HCT116 (cell line): ENCODE results near the gene UBE3C. TPM values are rescaled to one million over a fixed set of nuclear protein-coding genes. Genes with fewer than 3 reads are reported as not detected.

Experiments
- ATAC-seq: fragments of 200-7000 bp; cut with Tn5 transposase; 2 replicates; pipeline ENCODE4 v1.9.1; 2020; ENCODE audit warnings: mild to moderate bottlenecking, moderate library complexity
- BruUV-seq: library from RNA; stranded (reverse); fragments of 400-500 nt; replicated peaks from 2 replicates; lab custom pipeline; 2021; lab: Mats Ljungman, UMichigan
- CTCF ChIA-PET: fragments of 300-600 bp; sonication (Branson Sonifier 250); formaldehyde crosslinking; loops from one replicate; lab custom pipeline; 2021; ENCODE audit warnings: antibody characterized with exemption; lab: Charles Lee
- POLR2A ChIA-PET: fragments of 300-600, 350-600 bp; sonication (Branson Sonifier 250); formaldehyde crosslinking; loops from one replicate; lab custom pipeline; 2021; ENCODE audit warnings: antibody characterized with exemption; lab: Charles Lee
- RAD21 ChIA-PET, 2 experiments: fragments of 300-600 bp; sonication (Branson Sonifier 250); formaldehyde crosslinking; loops; one replicate each; lab custom pipeline; 2023; ENCODE audit warnings: low total read pairs in 2 of 2; ENCODE audit not compliant: uncharacterized antibody in 2 of 2, unreplicated experiment in 2 of 2, low non-redundant PET in 1 of 2; lab: Charles Lee
- DNase-seq: peaks from one replicate; pipeline ENCODE4 v3.0.0-alpha.2; 2010; ENCODE audit warnings: low read depth, low spot score
- H2AFZ ChIP-seq: fragments of 200-600 bp; shearing (Covaris generic), sonication (generic); 2 replicates; pipeline ENCODE4 v1.6.1; 2017; ENCODE audit warnings: low read depth, mixed run types, mixed read lengths, antibody characterized with exemption, low read length; ENCODE audit not compliant: poor library complexity, severe bottlenecking
- H3K27ac ChIP-seq: 2 replicates; pipeline ENCODE4 v1.5.1; 2012; ENCODE audit warnings: low read depth, low read length
- H3K27me3 ChIP-seq: fragments of 200-600 bp; sonication (generic); 2 replicates; pipeline ENCODE4 v1.6.1; 2016; ENCODE audit warnings: mixed run types, low read length, mixed read lengths; ENCODE audit not compliant: insufficient read depth
- H3K36me3 ChIP-seq, 2 experiments: fragments of 200-500 bp in 1 of 2; fragments of 200-600 bp in 1 of 2; sonication (Bioruptor generic) in 1 of 2; sonication (generic) in 1 of 2; 2 replicates each; pipeline versions ENCODE4 v1.5.1 to v1.6.1; 2014 to 2016; ENCODE audit warnings: low read length in 2 of 2, inconsistent platforms in 1 of 2, mixed read lengths in 1 of 2, mixed run types in 1 of 2; ENCODE audit not compliant: insufficient read depth in 2 of 2, control insufficient read depth in 1 of 2
- H3K4me1 ChIP-seq, 2 experiments: fragments of 200-600 bp in 1 of 2; sonication (generic) in 1 of 2; 2 replicates each; pipeline versions ENCODE4 v1.5.1 to v1.6.1; 2012 to 2017; ENCODE audit warnings: low read length in 2 of 2, inconsistent platforms in 1 of 2, mild to moderate bottlenecking in 1 of 2, mixed read lengths in 1 of 2, mixed run types in 1 of 2, moderate library complexity in 1 of 2; ENCODE audit not compliant: insufficient read depth in 2 of 2, control insufficient read depth in 1 of 2
- H3K4me2 ChIP-seq: fragments of 200-600 bp; sonication (generic); 2 replicates; pipeline ENCODE4 v1.6.1; 2017; ENCODE audit warnings: mixed run types, low read length, mixed read lengths
- H3K4me3 ChIP-seq, 2 experiments: fragments of 200-600 bp in 1 of 2; sonication (generic) in 1 of 2; replicated peaks in 1 of 2; 2 replicates each; pipeline ENCODE4 v1.5.1; 2011 to 2016; ENCODE audit warnings: low read length in 2 of 2, control low read depth in 1 of 2, low read depth in 1 of 2, mild to moderate bottlenecking in 1 of 2, mixed read lengths in 1 of 2, mixed run types in 1 of 2
- H3K79me2 ChIP-seq: fragments of 200-600 bp; sonication (generic); 2 replicates; pipeline ENCODE4 v1.6.1; 2017; ENCODE audit warnings: mild to moderate bottlenecking, mixed run types, low read length, moderate library complexity, mixed read lengths; ENCODE audit not compliant: insufficient read depth
- H3K9ac ChIP-seq: fragments of 200-600 bp; sonication (generic); 2 replicates; pipeline ENCODE4 v1.6.1; 2016; ENCODE audit warnings: low read length, mixed read lengths
- H3K9me2 ChIP-seq: fragments of 200-600 bp; sonication (generic), shearing (Covaris generic); 2 replicates; pipeline ENCODE4 v1.6.1; 2017; ENCODE audit warnings: mixed run types, mild to moderate bottlenecking, moderate library complexity; ENCODE audit not compliant: insufficient read depth
- H3K9me3 ChIP-seq, 2 experiments: fragments of 200-500 bp in 1 of 2; fragments of 200-600 bp in 1 of 2; sonication (Bioruptor generic) in 1 of 2; sonication (generic) in 1 of 2; 2 replicates each; pipeline ENCODE4 v1.6.1; 2014 to 2017; ENCODE audit warnings: low read length in 2 of 2, mixed read lengths in 2 of 2, inconsistent platforms in 1 of 2, low read depth in 1 of 2, mild to moderate bottlenecking in 1 of 2, mixed run types in 1 of 2, moderate library complexity in 1 of 2; ENCODE audit not compliant: control insufficient read depth in 1 of 2, insufficient read depth in 1 of 2
- H4K20me1 ChIP-seq: fragments of 200-600 bp; sonication (generic), shearing (Covaris generic); 2 replicates; pipeline ENCODE4 v1.6.1; 2017; ENCODE audit warnings: mixed run types, mild to moderate bottlenecking, moderate library complexity; ENCODE audit not compliant: insufficient read depth
- CBX3 ChIP-seq: IDR thresholded peaks from 2 replicates; pipeline ENCODE4 v1.6.1; 2012; ENCODE audit warnings: low read depth
- CEBPB ChIP-seq: IDR thresholded peaks from 2 replicates; pipeline ENCODE4 v1.6.1; 2012; ENCODE audit warnings: low read depth
- ELF1 ChIP-seq: IDR thresholded peaks from 2 replicates; pipeline ENCODE4 v1.6.1; 2012; ENCODE audit warnings: low read depth, borderline replicate concordance
- EZH2phosphoT487 ChIP-seq: fragments of 200-600 bp; IDR thresholded peaks from 2 replicates; pipeline ENCODE4 v1.6.1; 2018; ENCODE audit warnings: antibody characterized with exemption, borderline replicate concordance
- FOSL1 ChIP-seq: IDR thresholded peaks from 2 replicates; pipeline ENCODE4 v1.6.1; 2012; ENCODE audit warnings: low read depth
- POLR2A ChIP-seq: IDR thresholded peaks from 2 replicates; pipeline ENCODE4 v1.7.0; 2011; ENCODE audit warnings: borderline replicate concordance; ENCODE audit not compliant: insufficient read depth, insufficient read length; ENCODE audit errors: extremely low read depth
- RAD21 ChIP-seq: IDR thresholded peaks from 2 replicates; pipeline ENCODE4 v1.6.1; 2012; ENCODE audit warnings: low read depth, mild to moderate bottlenecking
- SIN3A ChIP-seq: IDR thresholded peaks from 2 replicates; pipeline ENCODE4 v1.6.1; 2012; ENCODE audit warnings: low read depth
- SP1 ChIP-seq: IDR thresholded peaks from 2 replicates; pipeline ENCODE4 v1.6.1; 2012; ENCODE audit warnings: low read depth
- TCF7L2 ChIP-seq: IDR thresholded peaks from 2 replicates; pipeline ENCODE4 v1.7.0; 2011; ENCODE audit warnings: borderline replicate concordance, inconsistent platforms; ENCODE audit not compliant: insufficient read depth, insufficient read length; ENCODE audit errors: extremely low read depth
- ZFX ChIP-seq: fragments of 450-650 bp; IDR thresholded peaks from 2 replicates; pipeline ENCODE4 v1.6.1; 2017
- intact Hi-C: fragments of 100-400 bp; cut with micrococcal nuclease; formaldehyde crosslinking; loops from 2 replicates; pipeline ENCODE4 v1.10.0; 2022
- total RNA-seq: library from RNA; stranded (reverse); gene quantifications from one replicate; pipeline ENCODE4 v1.2.1, GENCODE V29; 2021; ENCODE audit not compliant: unreplicated experiment
- TF ChIP-seq, protein P1 (sequence below): IDR thresholded peaks from 2 replicates; pipeline ENCODE4 v1.6.1; 2012; ENCODE audit warnings: low read depth

UBE3C gene
- total RNA-seq, 1 experiment from 2014 or later: 68.3 TPM

DNA sequence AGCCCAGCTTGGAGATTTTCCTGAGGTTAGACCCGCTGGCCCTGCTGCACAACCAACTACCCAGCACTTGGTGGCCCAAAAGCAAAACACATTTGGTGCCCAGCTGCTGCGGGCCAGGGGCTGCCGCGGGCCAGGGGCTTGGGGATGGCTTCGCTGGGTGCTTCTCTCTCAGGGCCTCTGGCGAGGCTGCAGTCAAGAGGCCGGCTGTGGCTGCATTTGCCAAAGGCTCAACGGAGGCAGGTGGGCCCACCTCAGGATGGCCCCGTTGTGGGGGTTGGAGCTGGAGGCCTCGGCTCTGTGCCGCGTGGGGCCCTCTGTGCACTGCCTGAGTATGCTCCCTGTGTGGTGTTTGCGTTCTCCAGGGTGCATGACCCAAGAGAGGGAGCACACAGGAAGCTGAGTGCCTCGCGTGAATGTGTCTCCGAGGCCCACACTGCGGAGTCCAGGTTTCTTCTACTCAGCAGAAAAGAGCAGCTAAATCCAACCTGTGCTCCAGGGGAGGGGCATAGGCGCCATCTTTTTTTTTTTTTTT, 17.5 kb upstream of the UBE3C start:
- Histone ChIP-seq H3K79me2 (no peaks in the 10 kb centered on the region), H4K20me1 (no peaks in the 10 kb centered on the region), H2AFZ (no peak overlapping the region), H3K9me3 (no peaks in the 10 kb centered on the region), H3K9ac (no peak overlapping the region), H3K36me3 (no peaks in the 10 kb centered on the region), H3K4me2 (no peak overlapping the region), H3K4me1 (no peaks in the 10 kb centered on the region), H3K27ac (no peak overlapping the region), H3K9me2 (no peaks in the 10 kb centered on the region), H3K27me3 (no peaks in the 10 kb centered on the region), H3K4me3 (no peak overlapping the region)
- TF ChIP-seq SP1 (no peak), EZH2phosphoT487 (no peak), POLR2A (no peak), RAD21 (no peak), FOSL1 (no peak), ELF1 (no peak), CEBPB (no peak), ZFX (no peak), TCF7L2 (no peak), CBX3 (no peak), SIN3A (no peak)
- TF ChIP-seq, protein P1, sequence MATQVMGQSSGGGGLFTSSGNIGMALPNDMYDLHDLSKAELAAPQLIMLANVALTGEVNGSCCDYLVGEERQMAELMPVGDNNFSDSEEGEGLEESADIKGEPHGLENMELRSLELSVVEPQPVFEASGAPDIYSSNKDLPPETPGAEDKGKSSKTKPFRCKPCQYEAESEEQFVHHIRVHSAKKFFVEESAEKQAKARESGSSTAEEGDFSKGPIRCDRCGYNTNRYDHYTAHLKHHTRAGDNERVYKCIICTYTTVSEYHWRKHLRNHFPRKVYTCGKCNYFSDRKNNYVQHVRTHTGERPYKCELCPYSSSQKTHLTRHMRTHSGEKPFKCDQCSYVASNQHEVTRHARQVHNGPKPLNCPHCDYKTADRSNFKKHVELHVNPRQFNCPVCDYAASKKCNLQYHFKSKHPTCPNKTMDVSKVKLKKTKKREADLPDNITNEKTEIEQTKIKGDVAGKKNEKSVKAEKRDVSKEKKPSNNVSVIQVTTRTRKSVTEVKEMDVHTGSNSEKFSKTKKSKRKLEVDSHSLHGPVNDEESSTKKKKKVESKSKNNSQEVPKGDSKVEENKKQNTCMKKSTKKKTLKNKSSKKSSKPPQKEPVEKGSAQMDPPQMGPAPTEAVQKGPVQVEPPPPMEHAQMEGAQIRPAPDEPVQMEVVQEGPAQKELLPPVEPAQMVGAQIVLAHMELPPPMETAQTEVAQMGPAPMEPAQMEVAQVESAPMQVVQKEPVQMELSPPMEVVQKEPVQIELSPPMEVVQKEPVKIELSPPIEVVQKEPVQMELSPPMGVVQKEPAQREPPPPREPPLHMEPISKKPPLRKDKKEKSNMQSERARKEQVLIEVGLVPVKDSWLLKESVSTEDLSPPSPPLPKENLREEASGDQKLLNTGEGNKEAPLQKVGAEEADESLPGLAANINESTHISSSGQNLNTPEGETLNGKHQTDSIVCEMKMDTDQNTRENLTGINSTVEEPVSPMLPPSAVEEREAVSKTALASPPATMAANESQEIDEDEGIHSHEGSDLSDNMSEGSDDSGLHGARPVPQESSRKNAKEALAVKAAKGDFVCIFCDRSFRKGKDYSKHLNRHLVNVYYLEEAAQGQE: no peak
- intact Hi-C loops: no loop called here
- ChIA-PET POLR2A (no interaction called here), RAD21 (no interaction called here), CTCF (no interaction called here)
- DNase-seq (no peak), ATAC-seq (no peak)
- no TSS peak for BruUV-seq
